ENCODE measurements around the gene YAP1.

GRCh38 chr11:102118937-102119336 is 8.7 kb downstream of the YAP1 start:
- no peak for TF ChIP-seq CTCF (conservative IDR thresholded peaks at IDR 0.05; ENCODE audit: low read depth, low read length)
- TF ChIP-seq EZH2 (IDR thresholded peaks at IDR 0.05; ENCODE audit: borderline replicate concordance, low read depth, low read length, poor library complexity, severe bottlenecking) = no peak
